GM10248 (cell line): ENCODE data around the gene RPL22L1.
"Not testable (repeated sequence)": the region's sequence is repeated elsewhere in the genome, so short reads cannot be mapped to it uniquely, and the experiment has no call there.

Source experiments
- CTCF ChIA-PET: fragments of 300-600 bp; sonication (Branson Sonifier 250); formaldehyde crosslinking; extraction: SDS; loops from one replicate; lab custom pipeline; 2021; ENCODE audit warnings: antibody characterized with exemption; lab: Yijun Ruan, JAX
- POLR2A ChIA-PET: fragments of 350-650 bp; sonication (Branson Sonifier 250); formaldehyde crosslinking; extraction: SDS; loops from one replicate; lab custom pipeline; 2020; ENCODE audit warnings: antibody characterized with exemption; lab: Yijun Ruan, JAX
- DNase-seq: peaks from one replicate; pipeline ENCODE4 v3.0.0; 2012; ENCODE audit errors: extremely low spot score
- CTCF ChIP-seq: IDR thresholded peaks from 2 replicates; pipeline ENCODE4 v1.5.1; 2012; ENCODE audit warnings: mild to moderate bottlenecking, low read depth; ENCODE audit errors: extremely low read depth, missing control alignments, control extremely low read depth

RPL22L1 gene

GRCh38 chr3:170830580-170830979, 39.4 kb downstream of the RPL22L1 start:
- DNase-seq = no peak
- POLR2A ChIA-PET = no interaction called here
- TF ChIP-seq CTCF = no peak
- CTCF ChIA-PET = no interaction called here

- ChIA-PET POLR2A (no interaction called here), CTCF (interaction anchor here (1.0 to 2.0 kb wide), 6 partner anchors 8 to 40 kb away, joined by 3 to 20 read pairs (median 4); partner anchors contain the start of gene RPL22L1)
- DNase-seq = no peak
- no peak for TF ChIP-seq CTCF
Observed at GRCh38 chr3:170829546-170830272, 40.3 kb downstream of the RPL22L1 start.

GRCh38 chr3:170826047-170826446, 43.9 kb downstream of the RPL22L1 start:
- ChIA-PET CTCF (interaction anchor here (1.4 to 2.2 kb wide), 4 partner anchors 9 to 24 kb away, joined by 3 to 17 read pairs (median 4); no protein-coding TSS in a partner anchor), POLR2A (no interaction called here)
- no peak for DNase-seq
- no peak for TF ChIP-seq CTCF

- CTCF ChIA-PET = interaction anchor here (1.0 to 1.6 kb wide), 3 partner anchors 12 to 25 kb away, joined by 3 to 11 read pairs (median 4); no protein-coding TSS in a partner anchor
- DNase-seq, POLR2A ChIA-PET: not testable (repeated sequence)
Observed at GRCh38 chr3:170823562-170823961, 46.4 kb downstream of the RPL22L1 start.

- DNase-seq, CTCF ChIA-PET, POLR2A ChIA-PET: not testable (repeated sequence)
Observed at GRCh38 chr3:170818325-170818724, 51.7 kb downstream of the RPL22L1 start.

GRCh38 chr3:170817471-170817870, 52.5 kb downstream of the RPL22L1 start:
- POLR2A ChIA-PET, DNase-seq: not testable (repeated sequence)
- CTCF ChIA-PET = interaction anchor here (1.4 kb wide), 1 partner anchor 18 kb away, joined by 4 read pairs; no protein-coding TSS in a partner anchor

GRCh38 chr3:170816841-170817240, 53.2 kb downstream of the RPL22L1 start:
- DNase-seq = no peak
- ChIA-PET CTCF (interaction anchor here (1.4 kb wide), 1 partner anchor 18 kb away, joined by 4 read pairs; no protein-coding TSS in a partner anchor), POLR2A (no interaction called here)
- no peak for TF ChIP-seq CTCF

- DNase-seq = no peak
- TF ChIP-seq CTCF = no peak
- CTCF ChIA-PET = interaction anchor here (1.4 kb wide), 1 partner anchor 19 kb away, joined by 4 read pairs; no protein-coding TSS in a partner anchor
- POLR2A ChIA-PET = no interaction called here
Observed at GRCh38 chr3:170816341-170816740, 53.7 kb downstream of the RPL22L1 start.
